NCI-H187 treated with DMSO at 0.1 percent for 48 hours (cell line): Measurements from ENCODE around the gene VAT1L.

Experiments used
- DNase-seq: peaks from one replicate; lab custom pipeline; 2025; lab: John Stamatoyannopoulos, UW

VAT1L gene

GRCh38 chr16:77993111-77993985 lies 205.0 kb downstream of the VAT1L start:
- DNase-seq = no peak

GRCh38 chr16:77995843-77996455 lies 207.6 kb downstream of the VAT1L start:
- DNase-seq = no peak

- no peak for DNase-seq
Observed at GRCh38 chr16:77998350-77999023, 210.1 kb downstream of the VAT1L start.

GRCh38 chr16:78001451-78002025 lies 213.2 kb downstream of the VAT1L start:
- DNase-seq = no peak

- DNase-seq = peak; percentile 10
Observed at GRCh38 chr16:78002915-78003538, 214.7 kb downstream of the VAT1L start.

- no peak for DNase-seq
Observed at GRCh38 chr16:78004517-78004916, 216.2 kb downstream of the VAT1L start.

- DNase-seq = no peak
Observed at GRCh38 chr16:78005881-78006280, 217.5 kb downstream of the VAT1L start.

- DNase-seq = no peak
Observed at GRCh38 chr16:78007121-78007520, 218.8 kb downstream of the VAT1L start.

GRCh38 chr16:78022347-78023060 lies 234.1 kb downstream of the VAT1L start, which contains the start of gene CLEC3A:
CLEC3A (plus strand) TSS chr16:78022548; CDS start chr16:78022627, 79 bp downstream.
- DNase-seq = no peak

- DNase-seq = no peak
Observed at GRCh38 chr16:78024159-78024558, 235.8 kb downstream of the VAT1L start.

GRCh38 chr16:78025631-78026030 lies 237.3 kb downstream of the VAT1L start:
- no peak for DNase-seq

GRCh38 chr16:78028018-78028417 lies 239.7 kb downstream of the VAT1L start:
- no peak for DNase-seq
